HepG2 (cell line): ENCODE data around the gene KMT2B. TPM values are rescaled to one million over a fixed set of nuclear protein-coding genes. Genes with fewer than 3 reads are reported as not detected.

Experiments used
- DR1 ChIP-seq: sonication (generic); formaldehyde crosslinking; IDR thresholded peaks from 2 replicates; pipeline ENCODE4 v1.8.0; 2021; ENCODE audit warnings: mild to moderate bottlenecking, missing genetic modification reagents, inconsistent platforms
- ELF3 ChIP-seq: IDR thresholded peaks from 2 replicates; pipeline ENCODE4 v1.6.1; 2016; ENCODE audit warnings: missing genetic modification reagents, missing compliant biosample characterization
- LCORL ChIP-seq, 2 experiments: fragments of 450-650 bp in 1 of 2; sonication (generic) in 1 of 2; formaldehyde crosslinking in 1 of 2; IDR thresholded peaks; 2 replicates each; pipeline versions ENCODE4 v1.5.0 to v1.6.1; 2017 to 2020; ENCODE audit warnings: antibody characterized with exemption in 1 of 2, missing genetic modification reagents in 1 of 2
- MEIS1 ChIP-seq: sonication (generic); formaldehyde crosslinking; IDR thresholded peaks from 2 replicates; pipeline ENCODE4 v1.9.0; 2021; ENCODE audit warnings: mild to moderate bottlenecking, missing genetic modification reagents, moderate library complexity, borderline replicate concordance
- NR2F6 ChIP-seq, 2 experiments: IDR thresholded peaks; 2 replicates each; pipeline ENCODE4 v1.6.1; 2016; ENCODE audit warnings: antibody characterized with exemption in 1 of 2, mild to moderate bottlenecking in 1 of 2
- PAF1 ChIP-seq: IDR thresholded peaks from 2 replicates; pipeline ENCODE4 v1.6.1; 2016; ENCODE audit warnings: missing genetic modification reagents, missing compliant biosample characterization
- PHB2 ChIP-seq: fragments of 450-650 bp; IDR thresholded peaks from 2 replicates; pipeline ENCODE4 v1.6.1; 2018; ENCODE audit not compliant: partially characterized antibody
- SIX1 ChIP-seq: sonication (generic); formaldehyde crosslinking; IDR thresholded peaks from 2 replicates; pipeline ENCODE4 v1.4.0; 2020; ENCODE audit warnings: missing genetic modification reagents, borderline replicate concordance
- SRY ChIP-seq: sonication (generic); formaldehyde crosslinking; IDR thresholded peaks from 2 replicates; pipeline ENCODE4 v1.8.0; 2022; ENCODE audit warnings: mild to moderate bottlenecking, missing genetic modification reagents
- ZNF556 ChIP-seq: sonication (generic); formaldehyde crosslinking; IDR thresholded peaks from 2 replicates; pipeline ENCODE4 v1.4.0; 2020; ENCODE audit warnings: mild to moderate bottlenecking, missing genetic modification reagents, borderline replicate concordance
- ZNF572 ChIP-seq: sonication (generic); formaldehyde crosslinking; IDR thresholded peaks from 2 replicates; pipeline ENCODE4 v1.5.1; 2020; ENCODE audit warnings: mild to moderate bottlenecking, missing genetic modification reagents
- polyA plus RNA-seq, 8 experiments: library from polyadenylated mRNA; depleted of rRNA in 3 of 8; stranded (reverse) in 7 of 8; unstranded in 1 of 8; fragments of >200 nt; fragmentation: Illumina TruSeq in 4 of 8; extraction: Trizol in 4 of 8; gene quantifications; 2 replicates each; pipeline versions ENCODE4 v1.2.1 to v1.2.3, GENCODE V29; 2011 to 2016; ENCODE audit warnings: low read depth in 4 of 8, missing spikeins in 1 of 8, mixed read lengths in 1 of 8; ENCODE audit not compliant: insufficient read depth in 1 of 8
- total RNA-seq, 5 experiments: library from RNA; depleted of rRNA; stranded (reverse); fragments of >200 nt; fragmentation: Illumina TruSeq; extraction: Trizol; gene quantifications; 2 replicates each; pipeline ENCODE4 v1.2.3, GENCODE V29; 2016; ENCODE audit warnings: low read depth in 1 of 5
- TF ChIP-seq, protein P1 (sequence below): sonication (generic); formaldehyde crosslinking; IDR thresholded peaks from 2 replicates; pipeline ENCODE4 v1.9.0; 2021; ENCODE audit warnings: mild to moderate bottlenecking, missing genetic modification reagents
- TF ChIP-seq, protein P2 (sequence below): sonication (generic); formaldehyde crosslinking; IDR thresholded peaks from 2 replicates; pipeline ENCODE4 v1.5.1; 2020; ENCODE audit warnings: mild to moderate bottlenecking, missing genetic modification reagents, borderline replicate concordance
- TF ChIP-seq, protein P3 (sequence below): sonication (generic); formaldehyde crosslinking; IDR thresholded peaks from 2 replicates; pipeline ENCODE4 v1.9.0; 2022; ENCODE audit warnings: low read depth, missing genetic modification reagents

The KMT2B gene
- total and polyA plus RNA-seq, 2 of the 13 experiments (the other 11 are each of a cell fraction or from before 2014, with no cell fraction given), result 6.2 to 16.9 TPM

DNA sequence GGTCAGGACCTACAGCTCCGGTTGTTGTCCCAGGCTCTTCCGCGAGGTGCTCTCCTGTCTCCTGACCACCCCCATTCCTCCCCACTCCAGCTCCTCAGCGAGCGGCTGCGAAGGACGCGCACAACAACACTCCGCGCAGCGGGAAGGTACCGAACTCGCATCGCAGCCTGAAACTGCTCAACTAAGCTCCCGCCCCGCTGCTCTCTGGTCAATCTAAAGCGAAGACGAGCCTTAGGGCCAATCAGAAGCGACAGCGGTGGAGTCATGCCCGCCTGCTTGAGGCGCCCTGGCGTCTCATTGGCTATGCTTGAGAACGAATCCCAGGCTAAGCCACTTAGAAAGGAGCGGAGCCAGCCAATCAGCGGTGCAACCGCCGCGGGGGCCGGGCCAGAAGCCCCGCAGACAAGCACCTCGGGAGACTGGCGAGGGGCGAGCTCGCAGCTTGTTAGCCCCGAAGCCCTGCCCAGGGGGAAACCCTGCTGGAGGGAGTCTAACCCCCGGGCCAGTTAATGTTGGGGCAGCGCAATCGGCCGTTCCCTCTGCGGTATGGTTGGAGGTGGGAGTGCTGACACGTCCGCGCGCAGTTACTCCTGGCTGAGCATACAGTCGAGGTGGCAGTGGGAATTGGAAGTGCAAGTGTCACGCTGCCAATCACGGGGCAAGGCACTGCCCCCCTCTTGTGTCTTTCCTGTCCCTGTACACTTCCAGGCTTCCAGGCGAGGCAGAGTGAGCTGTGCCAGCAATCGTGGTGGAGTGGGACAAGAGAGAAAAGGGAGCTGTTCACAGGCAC lies 15.4 kb upstream of the KMT2B start (continued):
- TF ChIP-seq, protein P1, sequence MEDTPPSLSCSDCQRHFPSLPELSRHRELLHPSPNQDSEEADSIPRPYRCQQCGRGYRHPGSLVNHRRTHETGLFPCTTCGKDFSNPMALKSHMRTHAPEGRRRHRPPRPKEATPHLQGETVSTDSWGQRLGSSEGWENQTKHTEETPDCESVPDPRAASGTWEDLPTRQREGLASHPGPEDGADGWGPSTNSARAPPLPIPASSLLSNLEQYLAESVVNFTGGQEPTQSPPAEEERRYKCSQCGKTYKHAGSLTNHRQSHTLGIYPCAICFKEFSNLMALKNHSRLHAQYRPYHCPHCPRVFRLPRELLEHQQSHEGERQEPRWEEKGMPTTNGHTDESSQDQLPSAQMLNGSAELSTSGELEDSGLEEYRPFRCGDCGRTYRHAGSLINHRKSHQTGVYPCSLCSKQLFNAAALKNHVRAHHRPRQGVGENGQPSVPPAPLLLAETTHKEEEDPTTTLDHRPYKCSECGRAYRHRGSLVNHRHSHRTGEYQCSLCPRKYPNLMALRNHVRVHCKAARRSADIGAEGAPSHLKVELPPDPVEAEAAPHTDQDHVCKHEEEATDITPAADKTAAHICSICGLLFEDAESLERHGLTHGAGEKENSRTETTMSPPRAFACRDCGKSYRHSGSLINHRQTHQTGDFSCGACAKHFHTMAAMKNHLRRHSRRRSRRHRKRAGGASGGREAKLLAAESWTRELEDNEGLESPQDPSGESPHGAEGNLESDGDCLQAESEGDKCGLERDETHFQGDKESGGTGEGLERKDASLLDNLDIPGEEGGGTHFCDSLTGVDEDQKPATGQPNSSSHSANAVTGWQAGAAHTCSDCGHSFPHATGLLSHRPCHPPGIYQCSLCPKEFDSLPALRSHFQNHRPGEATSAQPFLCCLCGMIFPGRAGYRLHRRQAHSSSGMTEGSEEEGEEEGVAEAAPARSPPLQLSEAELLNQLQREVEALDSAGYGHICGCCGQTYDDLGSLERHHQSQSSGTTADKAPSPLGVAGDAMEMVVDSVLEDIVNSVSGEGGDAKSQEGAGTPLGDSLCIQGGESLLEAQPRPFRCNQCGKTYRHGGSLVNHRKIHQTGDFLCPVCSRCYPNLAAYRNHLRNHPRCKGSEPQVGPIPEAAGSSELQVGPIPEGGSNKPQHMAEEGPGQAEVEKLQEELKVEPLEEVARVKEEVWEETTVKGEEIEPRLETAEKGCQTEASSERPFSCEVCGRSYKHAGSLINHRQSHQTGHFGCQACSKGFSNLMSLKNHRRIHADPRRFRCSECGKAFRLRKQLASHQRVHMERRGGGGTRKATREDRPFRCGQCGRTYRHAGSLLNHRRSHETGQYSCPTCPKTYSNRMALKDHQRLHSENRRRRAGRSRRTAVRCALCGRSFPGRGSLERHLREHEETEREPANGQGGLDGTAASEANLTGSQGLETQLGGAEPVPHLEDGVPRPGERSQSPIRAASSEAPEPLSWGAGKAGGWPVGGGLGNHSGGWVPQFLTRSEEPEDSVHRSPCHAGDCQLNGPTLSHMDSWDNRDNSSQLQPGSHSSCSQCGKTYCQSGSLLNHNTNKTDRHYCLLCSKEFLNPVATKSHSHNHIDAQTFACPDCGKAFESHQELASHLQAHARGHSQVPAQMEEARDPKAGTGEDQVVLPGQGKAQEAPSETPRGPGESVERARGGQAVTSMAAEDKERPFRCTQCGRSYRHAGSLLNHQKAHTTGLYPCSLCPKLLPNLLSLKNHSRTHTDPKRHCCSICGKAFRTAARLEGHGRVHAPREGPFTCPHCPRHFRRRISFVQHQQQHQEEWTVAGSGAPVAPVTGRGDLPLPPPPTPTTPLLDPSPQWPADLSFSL (CRISPR knock-in tag), result no peak
- TF ChIP-seq ELF3 (CRISPR knock-in tag), result no peak
- TF ChIP-seq ZNF556 (CRISPR knock-in tag), result peak; percentile 24; the same call in 1 of the 2 replicates
- TF ChIP-seq, protein P2, sequence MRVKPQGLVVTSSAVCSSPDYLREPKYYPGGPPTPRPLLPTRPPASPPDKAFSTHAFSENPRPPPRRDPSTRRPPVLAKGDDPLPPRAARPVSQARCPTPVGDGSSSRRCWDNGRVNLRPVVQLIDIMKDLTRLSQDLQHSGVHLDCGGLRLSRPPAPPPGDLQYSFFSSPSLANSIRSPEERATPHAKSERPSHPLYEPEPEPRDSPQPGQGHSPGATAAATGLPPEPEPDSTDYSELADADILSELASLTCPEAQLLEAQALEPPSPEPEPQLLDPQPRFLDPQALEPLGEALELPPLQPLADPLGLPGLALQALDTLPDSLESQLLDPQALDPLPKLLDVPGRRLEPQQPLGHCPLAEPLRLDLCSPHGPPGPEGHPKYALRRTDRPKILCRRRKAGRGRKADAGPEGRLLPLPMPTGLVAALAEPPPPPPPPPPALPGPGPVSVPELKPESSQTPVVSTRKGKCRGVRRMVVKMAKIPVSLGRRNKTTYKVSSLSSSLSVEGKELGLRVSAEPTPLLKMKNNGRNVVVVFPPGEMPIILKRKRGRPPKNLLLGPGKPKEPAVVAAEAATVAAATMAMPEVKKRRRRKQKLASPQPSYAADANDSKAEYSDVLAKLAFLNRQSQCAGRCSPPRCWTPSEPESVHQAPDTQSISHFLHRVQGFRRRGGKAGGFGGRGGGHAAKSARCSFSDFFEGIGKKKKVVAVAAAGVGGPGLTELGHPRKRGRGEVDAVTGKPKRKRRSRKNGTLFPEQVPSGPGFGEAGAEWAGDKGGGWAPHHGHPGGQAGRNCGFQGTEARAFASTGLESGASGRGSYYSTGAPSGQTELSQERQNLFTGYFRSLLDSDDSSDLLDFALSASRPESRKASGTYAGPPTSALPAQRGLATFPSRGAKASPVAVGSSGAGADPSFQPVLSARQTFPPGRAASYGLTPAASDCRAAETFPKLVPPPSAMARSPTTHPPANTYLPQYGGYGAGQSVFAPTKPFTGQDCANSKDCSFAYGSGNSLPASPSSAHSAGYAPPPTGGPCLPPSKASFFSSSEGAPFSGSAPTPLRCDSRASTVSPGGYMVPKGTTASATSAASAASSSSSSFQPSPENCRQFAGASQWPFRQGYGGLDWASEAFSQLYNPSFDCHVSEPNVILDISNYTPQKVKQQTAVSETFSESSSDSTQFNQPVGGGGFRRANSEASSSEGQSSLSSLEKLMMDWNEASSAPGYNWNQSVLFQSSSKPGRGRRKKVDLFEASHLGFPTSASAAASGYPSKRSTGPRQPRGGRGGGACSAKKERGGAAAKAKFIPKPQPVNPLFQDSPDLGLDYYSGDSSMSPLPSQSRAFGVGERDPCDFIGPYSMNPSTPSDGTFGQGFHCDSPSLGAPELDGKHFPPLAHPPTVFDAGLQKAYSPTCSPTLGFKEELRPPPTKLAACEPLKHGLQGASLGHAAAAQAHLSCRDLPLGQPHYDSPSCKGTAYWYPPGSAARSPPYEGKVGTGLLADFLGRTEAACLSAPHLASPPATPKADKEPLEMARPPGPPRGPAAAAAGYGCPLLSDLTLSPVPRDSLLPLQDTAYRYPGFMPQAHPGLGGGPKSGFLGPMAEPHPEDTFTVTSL (CRISPR knock-in tag), result no peak
- TF ChIP-seq, protein P3, sequence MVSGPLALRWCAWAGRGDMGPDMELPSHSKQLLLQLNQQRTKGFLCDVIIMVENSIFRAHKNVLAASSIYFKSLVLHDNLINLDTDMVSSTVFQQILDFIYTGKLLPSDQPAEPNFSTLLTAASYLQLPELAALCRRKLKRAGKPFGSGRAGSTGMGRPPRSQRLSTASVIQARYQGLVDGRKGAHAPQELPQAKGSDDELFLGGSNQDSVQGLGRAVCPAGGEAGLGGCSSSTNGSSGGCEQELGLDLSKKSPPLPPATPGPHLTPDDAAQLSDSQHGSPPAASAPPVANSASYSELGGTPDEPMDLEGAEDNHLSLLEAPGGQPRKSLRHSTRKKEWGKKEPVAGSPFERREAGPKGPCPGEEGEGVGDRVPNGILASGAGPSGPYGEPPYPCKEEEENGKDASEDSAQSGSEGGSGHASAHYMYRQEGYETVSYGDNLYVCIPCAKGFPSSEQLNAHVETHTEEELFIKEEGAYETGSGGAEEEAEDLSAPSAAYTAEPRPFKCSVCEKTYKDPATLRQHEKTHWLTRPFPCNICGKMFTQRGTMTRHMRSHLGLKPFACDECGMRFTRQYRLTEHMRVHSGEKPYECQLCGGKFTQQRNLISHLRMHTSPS (CRISPR knock-in tag), result no peak; the same call in 1 of the 2 replicates
- TF ChIP-seq MEIS1 (CRISPR knock-in tag), result 0 out of 2 replicates have a peak, but pooled peaks have one; percentile 33
- TF ChIP-seq ZNF572, result no peak
- no peak for TF ChIP-seq PAF1 (CRISPR knock-in tag)
- TF ChIP-seq DR1, result no peak
- no peak for TF ChIP-seq PHB2
- TF ChIP-seq NR2F6 (IDR thresholded peaks at IDR 0.05), result no peak
- TF ChIP-seq NR2F6 (CRISPR knock-in tag; IDR thresholded peaks at IDR 0.05), result no peak
- peak; percentile 61; the same call in 1 of the 2 replicates for TF ChIP-seq SRY (CRISPR knock-in tag)
- TF ChIP-seq LCORL (IDR thresholded peaks at IDR 0.05), result no peak
- peak; percentile 48; the same call in 1 of the 2 replicates for TF ChIP-seq LCORL (CRISPR knock-in tag; IDR thresholded peaks at IDR 0.05)
- TF ChIP-seq SIX1 (CRISPR knock-in tag), result no peak
